Activated T-helper 1 cell treated with anti-CD3 and anti-CD28 coated beads, Interleukin-12 subunit alpha, Interleukin-12 subunit beta, Interleukin-2, Interleukin-4 antibody, amounts not matched to agents 30 ng/mL and 10 ng/mL and 1 ng/mL, durations not matched to agents 14 hours and 24 hours and 36 hours (primary cell): ENCODE measurements around the gene SLC13A1. TPM values are rescaled to one million over a fixed set of nuclear protein-coding genes. Genes with fewer than 3 reads are reported as not detected.
"Not testable (repeated sequence)": the region's sequence is repeated elsewhere in the genome, so short reads cannot be mapped to it uniquely, and the experiment has no call there.

Experiments used
- DNase-seq: peaks from one replicate; pipeline ENCODE4 v3.0.0; 2021; ENCODE audit warnings: low spot score
- H3K27ac Mint-ChIP-seq: one replicate; pipeline ENCODE4 v1.8.0; 2021; ENCODE audit warnings: mild to moderate bottlenecking, mixed read lengths
- H3K27me3 Mint-ChIP-seq: one replicate; pipeline ENCODE4 v1.8.0; 2022; ENCODE audit warnings: mild to moderate bottlenecking, moderate library complexity, mixed read lengths; ENCODE audit not compliant: insufficient read depth
- H3K36me3 Mint-ChIP-seq: one replicate; pipeline ENCODE4 v1.8.0; 2021; ENCODE audit warnings: low read depth, mixed read lengths
- H3K4me1 Mint-ChIP-seq: one replicate; pipeline ENCODE4 v1.8.0; 2021; ENCODE audit warnings: low read depth, mixed read lengths
- H3K4me3 Mint-ChIP-seq: one replicate; pipeline ENCODE4 v1.8.0; 2021; ENCODE audit warnings: mild to moderate bottlenecking, moderate library complexity, mixed read lengths
- H3K9me3 Mint-ChIP-seq: one replicate; pipeline ENCODE4 v1.8.0; 2021; ENCODE audit warnings: mixed read lengths
- intact Hi-C: fragments of 100-400 bp; cut with micrococcal nuclease; formaldehyde crosslinking; loops from one replicate; pipeline ENCODE4 v1.15.1; 2024
- total RNA-seq: library from RNA; stranded (reverse); gene quantifications from 2 replicates; pipeline ENCODE4 v1.2.3, GENCODE V29; 2022

SLC13A1 gene
- total RNA-seq, 1 donor from 2014 or later: 0.05 TPM

DNA sequence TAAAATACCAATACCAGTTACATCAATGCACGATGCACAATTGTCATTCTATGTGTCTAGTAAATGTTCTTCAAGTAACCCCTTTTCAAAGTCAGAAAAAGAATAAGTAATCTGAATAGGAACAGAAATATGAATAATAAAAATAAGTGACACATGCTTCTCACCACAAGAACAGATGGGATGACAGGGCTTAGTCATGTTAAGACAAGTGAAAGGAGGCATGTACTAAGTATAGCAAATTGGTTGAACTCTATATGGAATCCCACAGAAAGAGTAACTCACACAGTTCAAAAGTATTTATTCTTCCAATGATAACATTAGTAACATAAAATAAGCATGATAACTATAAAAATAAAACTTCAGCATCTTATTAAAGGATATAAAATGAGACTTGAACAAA is 103.3 kb downstream of the SLC13A1 start:
- intact Hi-C loops: no loop called here
- DNase-seq: no peak
- H3K4me1 Mint-ChIP-seq: no peaks in the 10 kb centered on the region
- H3K27ac Mint-ChIP-seq: no peak overlapping the region
- no peak overlapping the region for H3K4me3 Mint-ChIP-seq
- no peaks in the 10 kb centered on the region for H3K36me3 Mint-ChIP-seq
- no peaks in the 10 kb centered on the region for H3K27me3 Mint-ChIP-seq
- H3K9me3 Mint-ChIP-seq: no peaks in the 10 kb centered on the region

DNA sequence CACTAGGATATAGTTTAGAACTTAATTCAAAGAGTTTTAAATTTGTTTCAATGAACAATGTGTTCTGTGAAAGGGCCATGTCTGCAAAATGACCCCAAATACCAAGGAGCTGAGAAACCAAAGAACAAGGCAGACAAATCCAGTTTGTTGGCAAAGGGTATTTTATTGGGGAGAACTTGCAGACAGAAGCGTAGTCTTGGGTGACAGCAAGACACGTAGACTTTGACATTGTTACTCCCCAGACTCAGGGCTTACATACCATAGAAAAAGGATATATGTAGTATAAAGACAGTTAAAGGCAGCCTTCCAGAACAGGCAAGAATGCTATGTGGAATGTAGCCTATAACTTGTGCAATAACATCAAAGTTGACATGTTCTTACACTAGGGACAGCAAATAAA is 109.3 kb downstream of the SLC13A1 start:
- Mint-ChIP-seq H3K27me3 (no peaks in the 10 kb centered on the region), H3K27ac (no peak overlapping the region), H3K4me1 (no peaks in the 10 kb centered on the region), H3K4me3 (no peak overlapping the region), H3K9me3 (peaks cover 8% of the 10 kb centered on the region), H3K36me3 (no peaks in the 10 kb centered on the region)
- intact Hi-C loops: no loop called here
- DNase-seq: no peak

DNA sequence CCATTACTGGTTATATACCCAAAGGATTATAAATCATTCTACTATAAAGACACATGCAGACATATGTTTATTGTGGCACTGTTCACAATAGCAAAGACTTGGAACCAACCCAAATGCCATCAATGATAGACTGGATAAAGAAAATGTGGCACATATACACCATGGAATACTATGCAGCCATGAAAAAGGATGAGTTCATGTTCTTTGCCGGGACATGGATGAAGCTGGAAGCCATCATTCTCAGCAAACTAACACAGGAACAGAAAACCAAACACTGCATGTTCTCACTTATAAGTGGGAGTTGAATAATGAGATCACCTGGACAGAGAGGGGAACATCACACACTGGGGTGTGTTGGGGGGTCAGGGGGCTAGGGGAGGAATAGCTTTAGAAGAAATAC is 112.9 kb downstream of the SLC13A1 start:
- DNase-seq, intact Hi-C loops, H3K27me3 Mint-ChIP-seq, H3K4me3 Mint-ChIP-seq, H3K36me3 Mint-ChIP-seq, H3K4me1 Mint-ChIP-seq, H3K27ac Mint-ChIP-seq: not testable (repeated sequence)
- H3K9me3 Mint-ChIP-seq: peaks cover 16% of the 10 kb centered on the region

DNA sequence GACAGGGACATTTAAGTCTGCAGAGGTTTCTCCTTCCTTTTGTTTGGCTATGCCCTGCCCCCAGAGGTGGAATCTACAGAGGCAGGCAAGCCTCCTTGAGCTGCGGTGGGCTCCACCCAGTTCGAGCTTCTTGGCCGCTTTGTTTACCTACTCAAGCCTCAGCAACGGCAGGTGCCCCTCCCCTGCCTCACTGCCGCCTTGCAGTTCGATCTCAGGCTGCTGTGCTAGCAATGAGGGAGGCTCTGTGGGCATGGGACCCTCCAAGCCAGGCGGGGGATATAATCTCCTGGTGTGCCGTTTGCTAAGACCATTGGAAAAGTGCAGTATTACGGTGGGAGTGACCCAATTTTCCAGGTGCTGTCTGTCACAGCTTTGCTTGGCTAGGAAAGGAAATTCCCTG is 114.9 kb downstream of the SLC13A1 start:
- intact Hi-C loops, H3K4me3 Mint-ChIP-seq, H3K4me1 Mint-ChIP-seq, H3K27me3 Mint-ChIP-seq, DNase-seq, H3K36me3 Mint-ChIP-seq, H3K27ac Mint-ChIP-seq: not testable (repeated sequence)
- H3K9me3 Mint-ChIP-seq: peaks cover 19% of the 10 kb centered on the region

DNA sequence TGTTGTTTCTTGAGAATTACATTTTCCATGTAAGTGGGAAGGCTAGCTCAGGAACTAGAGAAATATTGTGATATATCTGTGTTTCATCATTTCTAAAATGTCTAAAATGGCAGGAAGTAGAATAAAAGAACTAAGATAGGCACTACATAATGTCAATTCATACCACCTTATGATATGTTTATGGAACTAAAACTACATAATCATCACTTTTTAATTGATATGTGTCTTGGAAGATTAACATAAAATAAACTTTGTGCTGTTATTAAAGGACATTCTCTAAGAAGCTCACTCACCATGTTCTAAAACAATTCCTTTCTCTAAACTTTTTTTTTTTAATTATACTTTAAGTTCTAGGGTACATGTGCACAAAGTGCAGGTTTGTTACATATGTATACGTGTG is 120.7 kb downstream of the SLC13A1 start:
- H3K36me3 Mint-ChIP-seq: no peaks in the 10 kb centered on the region
- H3K4me1 Mint-ChIP-seq: no peaks in the 10 kb centered on the region
- intact Hi-C loops: no loop called here
- no peak for DNase-seq
- peaks cover 11% of the 10 kb centered on the region for H3K9me3 Mint-ChIP-seq
- no peak overlapping the region for H3K4me3 Mint-ChIP-seq
- H3K27me3 Mint-ChIP-seq: no peaks in the 10 kb centered on the region
- H3K27ac Mint-ChIP-seq: no peak overlapping the region

DNA sequence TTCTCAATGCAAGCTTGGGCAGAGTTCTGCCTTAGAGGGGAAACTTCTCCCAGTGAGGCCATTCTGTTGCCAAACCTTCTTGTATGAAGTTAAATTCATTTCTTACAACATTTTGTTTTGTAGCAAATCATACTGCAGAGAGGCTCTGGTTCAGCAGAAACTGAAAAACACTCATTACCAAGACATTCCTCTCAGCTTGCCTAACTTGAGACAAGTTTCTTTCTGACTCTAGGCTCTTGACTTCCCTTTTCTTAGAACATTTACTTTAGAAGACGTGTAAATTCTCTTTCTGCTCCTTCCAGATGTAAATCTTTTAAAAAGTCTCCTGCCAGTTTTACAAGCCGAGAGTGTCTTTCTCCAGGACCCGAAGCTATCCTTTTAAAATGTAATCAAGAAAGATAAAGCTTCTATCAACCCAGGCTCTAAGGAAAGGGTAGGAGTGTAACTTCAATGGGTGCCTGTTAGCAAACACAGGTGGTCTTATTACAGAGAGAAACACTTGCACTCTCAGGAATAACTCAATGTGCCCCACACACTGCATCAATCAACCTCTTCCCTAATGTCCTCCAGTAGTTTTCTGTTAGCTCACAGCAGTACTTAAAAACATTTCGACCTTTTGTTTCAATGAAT is 123.8 kb downstream of the SLC13A1 start:
- no peak overlapping the region for H3K4me3 Mint-ChIP-seq
- H3K9me3 Mint-ChIP-seq: peaks cover 4% of the 10 kb centered on the region
- H3K27me3 Mint-ChIP-seq: no peaks in the 10 kb centered on the region
- H3K36me3 Mint-ChIP-seq: no peaks in the 10 kb centered on the region
- no peak for DNase-seq
- intact Hi-C loops: no loop called here
- H3K27ac Mint-ChIP-seq: no peak overlapping the region
- H3K4me1 Mint-ChIP-seq: no peaks in the 10 kb centered on the region

DNA sequence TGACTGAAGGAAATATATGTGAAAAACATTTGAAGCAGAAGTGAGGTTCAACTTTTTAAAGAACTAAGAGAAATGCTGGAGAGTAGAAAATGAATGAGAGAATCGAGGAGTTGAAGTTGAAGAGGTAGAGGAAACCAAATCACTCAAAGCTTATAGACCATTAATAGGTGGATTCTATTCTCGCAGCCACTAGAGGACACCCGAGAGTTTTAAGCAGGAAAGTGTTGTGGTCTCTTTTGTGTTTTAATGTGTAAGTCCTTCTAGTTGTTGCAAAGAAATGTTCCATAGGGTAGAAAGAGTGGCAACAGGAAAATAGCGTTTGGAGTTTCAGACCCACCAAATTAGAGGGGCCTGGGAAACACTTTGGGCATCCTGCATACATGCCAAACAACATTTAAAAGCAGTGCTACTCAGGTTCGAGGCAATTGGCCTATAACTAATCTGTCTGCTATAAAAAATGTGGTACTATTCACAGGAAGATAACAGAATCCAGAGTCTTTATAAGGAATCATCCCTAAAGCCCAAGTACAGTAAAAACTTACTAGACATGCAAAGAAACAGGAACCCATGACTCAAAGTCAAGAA is 129.0 kb downstream of the SLC13A1 start:
- Mint-ChIP-seq H3K9me3 (peaks cover 3% of the 10 kb centered on the region), H3K4me1 (no peaks in the 10 kb centered on the region), H3K27me3 (no peaks in the 10 kb centered on the region), H3K4me3 (no peak overlapping the region), H3K27ac (no peak overlapping the region), H3K36me3 (no peaks in the 10 kb centered on the region)
- intact Hi-C loops: no loop called here
- no peak for DNase-seq

DNA sequence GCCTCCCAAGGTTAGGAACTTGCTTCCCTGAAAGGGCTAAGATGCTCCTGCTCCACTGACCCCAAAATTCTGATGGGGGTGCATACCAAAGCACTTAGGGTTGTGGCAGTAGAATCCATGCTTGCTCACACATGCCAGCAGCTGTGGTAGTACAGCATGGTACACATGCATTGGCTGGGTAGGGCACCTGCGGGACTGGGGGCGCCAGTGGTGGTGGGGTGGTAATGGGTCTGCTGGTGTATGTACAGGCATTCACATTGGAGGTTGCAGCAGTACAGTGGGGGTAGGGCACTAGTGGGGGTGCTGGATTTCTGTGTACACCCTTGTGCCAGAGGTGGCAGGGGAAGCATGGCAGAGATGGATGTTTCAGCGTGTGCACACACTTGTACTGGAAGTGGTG is 132.0 kb downstream of the SLC13A1 start:
- no peak overlapping the region for H3K4me3 Mint-ChIP-seq
- H3K36me3 Mint-ChIP-seq: no peaks in the 10 kb centered on the region
- H3K27me3 Mint-ChIP-seq: no peaks in the 10 kb centered on the region
- H3K4me1 Mint-ChIP-seq: no peaks in the 10 kb centered on the region
- intact Hi-C loops: no loop called here
- H3K9me3 Mint-ChIP-seq: peaks cover 3% of the 10 kb centered on the region
- H3K27ac Mint-ChIP-seq: no peak overlapping the region
- DNase-seq: no peak

Other genes with a start within 250 kb of the SLC13A1 start
- not detected in 2 replicates for gene TAS2R16, start 204.3 kb downstream of the SLC13A1 start, total RNA-seq